CD4-positive, alpha-beta T cell treated with Interleukin-17A for 1 hour (primary cell): Measurements from ENCODE around the gene LENG1.

ENCODE experiments used
- DNase-seq: peaks from one replicate; pipeline ENCODE4 v3.0.0-alpha.2; 2020

Gene LENG1

GRCh38 chr19:54106716-54107115 lies 52.8 kb downstream of the LENG1 start:
- DNase-seq: no peak

GRCh38 chr19:54105796-54106195 lies 53.7 kb downstream of the LENG1 start:
- no peak for DNase-seq
